Neural progenitor cell (in vitro differentiated cells): ENCODE results near the gene ZFP90.

Source experiments
- CTCF ChIP-seq: fragments of 200-600 bp; sonication (generic); IDR thresholded peaks from 2 replicates; pipeline ENCODE4 v1.5.1; 2017; ENCODE audit warnings: antibody characterized with exemption, mild to moderate bottlenecking
- EZH2 ChIP-seq: fragments of 200-600 bp; sonication (generic); IDR thresholded peaks from 2 replicates; pipeline ENCODE4 v1.6.1; 2017; ENCODE audit warnings: antibody characterized with exemption, mild to moderate bottlenecking, moderate library complexity

GRCh38 chr16:68564382-68564985 is 25.4 kb downstream of the ZFP90 start:
- TF ChIP-seq CTCF (no peak), EZH2 (no peak)
